CD4-positive, alpha-beta T cell treated with Interferon gamma for 1 hour (primary cell): Measurements from ENCODE around the gene NCMAP.
A peak's percentile ranks its signal among the peaks of the same experiment; 100 is the strongest.

ENCODE experiments used
- DNase-seq: peaks from one replicate; pipeline ENCODE4 v3.0.0-alpha.2; 2020

The NCMAP gene

DNA sequence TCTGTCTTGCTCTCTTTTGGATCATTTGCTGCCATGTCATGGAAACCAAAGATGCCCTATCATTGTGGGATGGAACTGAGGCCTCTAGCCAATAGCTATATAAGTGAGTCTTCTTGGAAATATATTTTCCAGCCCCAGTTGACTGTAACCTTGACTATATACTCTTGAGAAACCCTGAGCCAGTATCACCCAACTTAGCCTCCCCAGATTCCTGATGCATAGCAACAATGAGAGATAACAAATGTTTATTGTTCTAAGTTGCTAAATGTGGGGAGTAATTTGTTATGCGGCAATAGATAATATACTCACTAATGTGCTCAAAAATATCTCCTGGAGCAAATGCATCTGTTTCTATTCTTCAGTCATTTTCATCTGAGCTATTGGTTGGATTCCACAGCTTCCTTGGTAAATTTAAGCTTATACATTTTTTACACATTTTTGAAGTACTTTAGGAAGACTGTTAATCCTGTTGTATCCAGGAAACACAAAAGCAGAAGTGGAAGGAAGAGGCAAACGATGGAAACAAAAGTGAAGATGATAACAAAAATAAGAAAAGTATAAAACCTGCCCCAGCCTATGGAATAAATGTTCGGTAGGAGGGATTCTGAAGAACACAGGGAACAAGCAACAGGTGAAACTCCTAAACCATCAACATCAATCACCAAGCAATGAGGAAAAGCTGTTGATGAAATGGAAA lies 80.9 kb downstream of the NCMAP start:
- DNase-seq, result no peak

DNA sequence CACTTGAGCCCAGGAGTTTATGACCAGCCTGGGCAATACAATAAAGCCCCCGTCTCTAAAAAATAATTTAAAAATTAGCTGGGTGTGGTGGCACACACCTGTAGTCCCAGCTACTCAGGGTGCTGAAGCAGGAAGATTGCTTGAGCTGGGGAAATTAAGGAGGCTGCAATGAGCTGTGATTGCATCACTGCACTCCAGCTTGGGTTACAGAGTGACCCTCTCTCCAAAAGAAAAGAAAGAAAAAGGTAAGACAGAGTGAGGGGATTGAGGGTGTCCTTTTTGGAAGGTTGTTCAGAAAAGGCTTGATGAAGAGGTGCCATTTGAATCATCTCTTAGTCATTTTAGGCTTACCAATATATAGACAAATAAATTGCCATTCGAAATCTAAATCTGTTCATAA lies 83.2 kb downstream of the NCMAP start:
- no peak for DNase-seq

DNA sequence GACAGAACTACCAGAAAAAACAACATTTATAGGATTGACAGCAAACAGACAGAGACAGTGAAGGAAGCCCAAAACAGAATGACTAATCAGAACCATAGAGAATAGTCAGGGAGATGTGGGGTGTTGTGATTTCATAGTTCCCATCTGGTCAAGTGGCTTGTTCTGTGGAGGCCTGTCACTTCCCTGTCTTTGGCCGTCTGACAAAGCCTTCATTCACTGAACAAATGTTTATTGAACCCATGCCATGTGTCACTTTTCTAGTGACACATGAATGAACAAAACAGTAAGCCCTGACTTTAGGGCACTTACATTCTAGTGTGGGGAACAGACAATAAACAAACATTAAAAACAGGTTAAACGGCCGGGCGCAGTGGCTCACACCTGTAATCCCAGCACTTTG lies 84.0 kb downstream of the NCMAP start:
- no peak for DNase-seq

DNA sequence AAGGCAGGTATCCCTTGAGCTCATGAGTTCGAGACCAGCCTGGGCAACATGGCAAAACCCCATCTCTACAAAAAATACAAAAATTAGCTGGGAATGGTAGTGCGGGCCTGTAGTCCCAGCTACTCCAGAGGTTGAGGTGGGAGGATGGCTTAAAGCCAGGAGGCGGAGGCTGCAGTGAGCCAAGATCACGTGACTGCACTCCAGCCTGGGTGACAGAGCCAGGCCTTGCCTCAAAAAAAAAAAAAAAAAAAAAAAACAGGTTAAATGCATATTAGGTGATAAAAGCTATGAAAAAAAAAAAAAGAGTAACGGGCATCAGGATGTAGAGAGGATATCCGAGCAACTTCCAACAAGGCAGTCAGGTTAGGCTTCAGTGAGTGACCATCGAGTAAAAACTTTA lies 84.4 kb downstream of the NCMAP start:
- DNase-seq, result no peak

DNA sequence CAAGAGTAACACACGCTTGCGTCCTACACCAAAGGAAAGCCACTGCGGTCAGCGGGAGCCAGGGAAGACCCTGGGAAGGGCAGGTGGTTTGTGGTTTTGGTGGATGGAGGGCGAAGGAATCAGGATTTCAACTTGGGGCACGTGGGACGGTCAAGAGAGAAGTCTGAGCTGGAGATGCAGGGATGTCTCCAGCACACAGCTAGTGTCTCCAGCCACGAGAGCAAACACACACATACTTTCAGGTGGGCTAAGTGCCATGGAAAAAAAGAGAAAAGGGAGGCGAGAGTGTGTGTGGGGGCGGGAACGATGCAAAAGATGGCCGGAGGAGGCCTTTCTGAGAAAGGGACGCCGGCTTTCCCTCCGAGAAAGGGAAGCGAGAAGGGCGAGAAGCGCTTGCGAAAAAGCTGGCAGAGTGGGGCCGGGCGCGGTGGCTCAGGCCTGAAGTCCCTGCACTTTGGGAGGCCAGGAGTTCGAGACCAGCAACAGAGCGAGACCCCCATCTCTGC lies 85.8 kb downstream of the NCMAP start:
- peak; percentile 26 for DNase-seq

DNA sequence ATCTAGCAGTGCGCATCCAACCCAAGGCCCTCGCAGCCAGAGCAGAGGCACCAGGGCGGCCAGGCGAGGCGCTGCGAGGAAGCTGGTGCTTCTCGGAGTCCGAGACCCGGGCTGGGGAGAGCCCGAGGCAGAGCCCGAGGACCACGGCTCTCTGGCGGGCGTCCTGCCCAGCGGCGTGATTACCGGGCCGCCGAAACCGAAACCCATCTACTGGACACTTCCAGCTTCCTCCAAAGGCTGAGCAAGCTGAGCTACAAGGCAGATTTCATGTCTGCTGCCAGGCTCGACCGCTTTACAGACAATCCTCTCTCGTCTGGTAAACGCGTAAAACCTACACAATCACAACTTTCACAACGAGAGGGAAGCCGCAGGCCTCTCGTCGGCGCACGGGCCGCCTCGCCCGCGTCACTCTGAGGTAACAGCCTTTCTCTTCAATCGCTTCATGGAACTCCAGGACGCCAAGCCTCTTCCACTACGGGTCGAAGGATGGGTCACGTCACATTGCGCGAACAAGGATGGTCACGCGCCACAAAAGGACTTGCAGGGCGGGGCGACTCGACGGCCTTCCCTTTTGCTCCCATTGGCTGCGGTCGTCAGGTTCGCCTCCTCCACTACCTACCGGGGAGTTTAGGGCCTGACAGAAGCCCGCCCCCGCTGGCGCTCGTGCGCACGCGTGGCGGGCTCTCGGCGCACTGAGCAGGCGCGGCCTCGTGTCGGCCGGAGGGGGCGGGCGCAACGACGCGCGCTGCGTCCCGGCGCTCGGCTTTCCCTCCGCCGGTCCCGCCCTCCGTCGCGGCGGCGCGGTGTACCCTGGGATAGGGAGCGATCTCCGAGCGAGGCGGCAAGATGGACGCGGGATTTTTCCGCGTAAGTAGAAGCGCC lies 86.8 kb downstream of the NCMAP start, which contains the start of gene SRRM1:
Gene SRRM1 (plus strand): TSS at position 822 of the 882 bp plus-strand sequence. CDS start 25 bp downstream, at position 847.
- DNase-seq, result peak; percentile 100

DNA sequence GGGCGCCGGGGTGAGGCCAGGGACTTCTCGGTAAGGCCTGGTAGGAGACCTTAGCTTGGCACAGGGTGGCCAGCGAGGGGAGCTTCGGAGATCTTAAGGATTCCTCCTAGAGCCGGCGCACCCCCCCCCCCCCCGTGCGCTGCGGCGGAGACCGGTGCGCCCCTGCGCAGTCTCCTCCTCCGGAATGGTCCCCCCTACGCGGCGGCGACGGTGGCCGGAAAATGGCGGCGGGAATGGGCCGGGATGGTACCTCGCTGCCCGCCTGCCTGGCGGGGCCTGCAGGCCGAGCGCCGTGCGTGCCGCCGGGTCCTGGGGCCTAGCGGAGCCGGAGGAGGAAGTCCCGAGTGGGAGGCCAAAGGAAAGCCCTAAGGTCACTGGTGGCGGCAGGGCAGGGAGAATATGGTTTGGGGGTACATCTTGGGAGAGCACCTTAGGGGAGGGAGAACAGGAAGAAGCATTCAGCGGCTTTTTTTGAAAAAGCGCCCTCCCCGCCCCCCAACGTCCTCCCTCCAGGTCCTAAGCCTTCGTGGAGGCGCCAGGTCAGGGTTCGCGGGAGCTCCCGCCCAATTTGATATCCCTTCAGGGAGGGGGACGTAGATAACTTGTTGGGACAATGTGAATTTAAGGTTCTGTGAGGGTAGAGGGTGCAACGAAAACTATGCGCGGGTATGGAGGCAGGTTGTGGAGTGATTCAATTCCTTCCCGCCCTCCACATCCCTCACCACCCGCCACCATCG lies 87.6 kb downstream of the NCMAP start:
- no peak for DNase-seq

DNA sequence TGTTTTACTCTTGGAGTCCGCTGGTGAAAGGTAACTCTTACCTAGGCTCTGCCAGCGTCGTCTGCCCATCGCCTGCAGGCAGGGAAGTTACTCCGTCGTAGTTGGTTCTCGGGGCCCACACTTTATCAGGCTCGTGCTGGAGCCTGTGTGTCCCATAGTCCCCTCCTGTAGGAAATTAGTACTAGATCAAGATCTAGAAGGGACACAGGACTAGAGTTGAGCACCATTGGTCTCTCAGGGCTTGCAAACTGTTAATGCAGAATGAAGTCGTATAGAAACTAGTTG lies 88.2 kb downstream of the NCMAP start:
- DNase-seq, result no peak

DNA sequence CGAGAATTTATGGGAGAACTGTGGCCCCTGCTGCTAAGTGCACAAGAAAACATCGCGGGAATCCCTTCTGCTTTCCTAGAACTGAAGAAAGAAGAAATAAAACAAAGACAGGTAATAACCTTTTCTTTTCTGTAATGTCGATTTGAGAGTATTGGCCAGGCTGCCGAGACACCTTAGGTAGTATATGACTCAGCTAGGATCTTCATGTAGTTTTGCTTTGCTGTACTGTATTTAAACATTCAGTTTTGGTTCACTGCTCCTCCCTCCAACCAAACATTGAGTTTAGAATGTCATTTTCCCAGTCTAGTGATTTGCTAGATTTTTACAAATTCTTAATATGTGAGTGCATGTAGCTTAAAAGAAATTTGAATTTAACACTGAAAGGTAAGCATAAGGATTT lies 93.0 kb downstream of the NCMAP start:
- no peak for DNase-seq

DNA sequence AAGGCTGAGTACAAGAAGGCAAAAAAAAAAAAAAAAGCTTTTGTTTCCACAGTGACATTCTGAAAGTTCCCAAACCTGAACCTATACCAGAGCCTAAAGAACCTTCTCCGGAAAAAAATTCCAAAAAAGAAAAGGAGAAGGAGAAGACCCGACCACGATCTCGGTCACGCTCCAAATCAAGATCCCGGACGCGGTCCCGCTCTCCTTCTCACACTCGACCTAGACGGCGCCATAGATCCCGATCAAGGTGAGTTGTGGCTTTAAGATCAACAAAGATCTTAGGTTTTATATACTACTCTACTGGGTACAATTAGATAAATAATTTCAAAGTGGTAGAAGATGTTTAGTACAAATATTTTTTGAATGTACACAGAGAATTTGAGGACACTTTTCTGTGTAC lies 96.5 kb downstream of the NCMAP start:
- DNase-seq, result no peak

DNA sequence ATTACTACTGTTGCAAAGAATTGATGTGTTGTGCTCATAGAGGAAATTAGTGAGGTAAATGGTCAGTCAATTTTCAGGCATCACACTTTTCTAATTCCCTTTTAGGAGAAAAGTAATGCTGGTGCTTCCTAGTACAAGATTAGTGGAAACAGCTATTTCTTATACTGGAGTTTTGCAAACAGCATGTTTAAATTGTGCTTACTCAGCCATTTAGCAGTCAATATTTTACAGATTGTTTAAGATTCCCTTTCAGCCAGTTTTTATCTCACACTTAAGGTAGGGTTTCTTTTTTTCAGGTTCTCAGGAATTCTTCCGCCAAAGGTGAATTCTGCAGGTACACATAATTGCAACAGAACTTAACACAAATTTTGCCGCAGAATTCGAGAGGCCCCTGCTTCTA lies 98.1 kb downstream of the NCMAP start:
- no peak for DNase-seq

DNA sequence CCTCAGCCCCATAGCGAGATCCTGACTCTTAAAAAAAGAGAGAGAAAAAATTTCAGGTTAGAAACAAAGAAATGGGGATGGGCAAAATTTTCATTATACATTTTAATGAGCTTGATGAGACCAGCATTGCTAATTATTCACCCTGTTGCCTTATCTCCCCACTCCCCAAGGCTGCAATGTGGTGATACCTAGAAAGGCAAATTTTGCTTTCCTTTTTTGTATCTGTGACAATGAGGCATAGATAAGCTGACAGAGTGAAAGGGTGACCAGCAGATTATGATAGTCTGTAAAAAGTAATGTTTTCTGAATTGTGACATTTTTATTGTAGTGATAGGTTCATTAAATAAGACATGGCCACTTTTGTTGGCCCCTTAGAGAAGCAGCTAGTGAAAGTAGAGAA lies 100.2 kb downstream of the NCMAP start:
- no peak for DNase-seq

DNA sequence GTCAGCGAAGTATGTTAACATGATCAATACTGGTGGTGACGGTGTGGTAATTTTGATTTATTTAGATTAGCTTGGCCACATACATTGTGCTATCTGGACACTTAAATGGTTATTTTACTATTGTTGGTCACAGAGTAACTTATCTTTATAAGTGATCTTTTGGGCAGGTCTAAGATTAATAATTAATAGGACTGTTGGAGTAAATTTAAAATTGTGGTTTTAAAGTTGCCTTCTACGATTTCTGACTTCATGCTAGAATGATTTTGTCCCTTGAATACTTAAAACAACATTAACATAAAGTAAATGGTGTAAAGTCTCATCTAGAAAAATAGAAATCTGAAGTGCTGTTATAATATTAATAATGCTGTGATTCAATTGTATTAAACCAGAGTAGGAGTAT lies 101.9 kb downstream of the NCMAP start:
- no peak for DNase-seq
